SK-N-SH (cell line): ENCODE measurements around the gene ACP4. TPM values are rescaled to one million over a fixed set of nuclear protein-coding genes. Genes with fewer than 3 reads are reported as not detected.

ENCODE experiments used
- CTCF ChIA-PET: fragments of 300-600, 350-600 bp; formaldehyde crosslinking; extraction: SDS; loops from one replicate; lab custom pipeline; 2021; lab: Yijun Ruan, JAX
- POLR2A ChIA-PET: fragments of 350-600 bp; sonication (Branson Sonifier 250); formaldehyde crosslinking; extraction: SDS; loops from one replicate; lab custom pipeline; 2020; ENCODE audit warnings: antibody characterized with exemption, inconsistent platforms; lab: Yijun Ruan, JAX
- DNase-seq: peaks from one replicate; pipeline ENCODE4 v3.0.0; 2012
- H2AFZ ChIP-seq: fragments of 200-600 bp; sonication (generic); 2 replicates; pipeline ENCODE4 v1.8.1; 2016; ENCODE audit warnings: antibody characterized with exemption, mild to moderate bottlenecking, low read depth
- H3F3A ChIP-seq: fragments of 200-600 bp; sonication (generic); replicated peaks from 2 replicates; pipeline ENCODE3; 2016; ENCODE audit warnings: antibody characterized with exemption, mild to moderate bottlenecking; ENCODE audit not compliant: insufficient read depth
- H3K27ac ChIP-seq, 2 experiments: fragments of 200-500 bp in 1 of 2; fragments of 200-600 bp in 1 of 2; sonication (Bioruptor generic) in 1 of 2; sonication (generic), shearing (Covaris generic) in 1 of 2; 2 replicates each; pipeline versions ENCODE4 v1.5.1 to v1.6.1; 2014 to 2016; ENCODE audit warnings: low read depth in 2 of 2, inconsistent platforms in 1 of 2, low read length in 1 of 2, mild to moderate bottlenecking in 1 of 2, mixed read lengths in 1 of 2
- H3K27me3 ChIP-seq: fragments of 200-600 bp; sonication (generic), shearing (Covaris generic); 2 replicates; pipeline ENCODE4 v1.6.1; 2016; ENCODE audit warnings: mixed run types; ENCODE audit not compliant: insufficient read depth
- H3K36me3 ChIP-seq, 2 experiments: fragments of 200-500 bp in 1 of 2; fragments of 200-600 bp in 1 of 2; sonication (Bioruptor generic) in 1 of 2; sonication (generic) in 1 of 2; replicated peaks in 1 of 2; 2 replicates each; pipeline versions ENCODE3 to v1.5.1; 2014 to 2016; ENCODE audit warnings: low read length in 1 of 2, mild to moderate bottlenecking in 1 of 2; ENCODE audit not compliant: insufficient read depth in 2 of 2, control insufficient read depth in 1 of 2
- H3K4me1 ChIP-seq, 2 experiments: fragments of 200-500 bp in 1 of 2; fragments of 200-600 bp in 1 of 2; sonication (Bioruptor generic) in 1 of 2; sonication (generic), shearing (Covaris generic) in 1 of 2; 2 replicates each; pipeline versions ENCODE4 v1.5.1 to v1.6.1; 2014 to 2016; ENCODE audit warnings: low read depth in 1 of 2, low read length in 1 of 2, mixed run types in 1 of 2; ENCODE audit not compliant: insufficient read depth in 2 of 2, control insufficient read depth in 1 of 2
- H3K4me2 ChIP-seq: fragments of 200-600 bp; sonication (generic), shearing (Covaris generic); 2 replicates; pipeline ENCODE4 v1.6.1; 2017; ENCODE audit warnings: mixed run types
- H3K4me3 ChIP-seq, 2 experiments: fragments of 200-500 bp in 1 of 2; fragments of 200-600 bp in 1 of 2; sonication (Bioruptor generic) in 1 of 2; sonication (generic), shearing (Covaris generic) in 1 of 2; 2 replicates each; pipeline versions ENCODE4 v1.5.1 to v1.8.1; 2014 to 2016; ENCODE audit warnings: low read depth in 2 of 2, inconsistent platforms in 1 of 2, low read length in 1 of 2, mild to moderate bottlenecking in 1 of 2, mixed read lengths in 1 of 2, moderate library complexity in 1 of 2
- H3K79me2 ChIP-seq: fragments of 200-600 bp; sonication (generic); 2 replicates; pipeline ENCODE4 v1.8.1; 2017; ENCODE audit warnings: mild to moderate bottlenecking; ENCODE audit not compliant: insufficient read depth
- H3K9ac ChIP-seq: fragments of 200-600 bp; sonication (generic); 2 replicates; pipeline ENCODE4 v1.6.1; 2017; ENCODE audit warnings: mixed run types
- H3K9me2 ChIP-seq: fragments of 200-600 bp; sonication (generic); 2 replicates; pipeline ENCODE4 v1.6.1; 2017; ENCODE audit warnings: mixed run types
- H3K9me3 ChIP-seq: fragments of 200-600 bp; sonication (generic); 2 replicates; pipeline ENCODE4 v1.6.1; 2017; ENCODE audit warnings: mixed run types, mild to moderate bottlenecking, moderate library complexity
- H4K20me1 ChIP-seq: fragments of 200-600 bp; sonication (generic); 2 replicates; pipeline ENCODE4 v1.6.1; 2017; ENCODE audit warnings: mild to moderate bottlenecking, mixed run types; ENCODE audit not compliant: insufficient read depth
- CHD2 ChIP-seq: fragments of 150-350 bp; IDR thresholded peaks from 2 replicates; pipeline ENCODE4 v1.6.1; 2018; ENCODE audit warnings: low read length; ENCODE audit not compliant: partially characterized antibody
- FOXJ3 ChIP-seq: sonication (generic); formaldehyde crosslinking; IDR thresholded peaks from 2 replicates; pipeline ENCODE4 v1.5.1; 2020; ENCODE audit warnings: mild to moderate bottlenecking, missing genetic modification reagents
- GABPA ChIP-seq: IDR thresholded peaks from 2 replicates; pipeline ENCODE4 v1.4.0; 2012; ENCODE audit warnings: low read depth, mild to moderate bottlenecking
- JUND ChIP-seq: IDR thresholded peaks from 2 replicates; pipeline ENCODE4 v1.4.0; 2012
- MXI1 ChIP-seq: IDR thresholded peaks from 2 replicates; pipeline ENCODE4 v1.6.1; 2012; ENCODE audit warnings: mild to moderate bottlenecking, low read depth, low read length, improper control_type of control experiment
- NFIC ChIP-seq: IDR thresholded peaks from 2 replicates; pipeline ENCODE4 v1.4.0; 2012; ENCODE audit warnings: borderline replicate concordance
- NRF1 ChIP-seq: IDR thresholded peaks from 2 replicates; pipeline ENCODE4 v1.6.1; 2012; ENCODE audit warnings: low read depth, mild to moderate bottlenecking, low read length
- POLR2AphosphoS5 ChIP-seq: IDR thresholded peaks from 2 replicates; pipeline ENCODE4 v1.6.1; 2012; ENCODE audit warnings: low read depth, low read length
- RAD21 ChIP-seq: IDR thresholded peaks from 2 replicates; pipeline ENCODE4 v1.6.1; 2012; ENCODE audit warnings: mild to moderate bottlenecking, low read length
- RCOR1 ChIP-seq: fragments of 150-350 bp; IDR thresholded peaks from 2 replicates; pipeline ENCODE4 v1.6.1; 2017; ENCODE audit warnings: antibody characterized with exemption, low read length
- REST ChIP-seq: IDR thresholded peaks from 2 replicates; pipeline ENCODE4 v1.6.1; 2012; ENCODE audit warnings: mild to moderate bottlenecking, low read depth, low read length, moderate library complexity
- SIN3A ChIP-seq: IDR thresholded peaks from 2 replicates; pipeline ENCODE4 v1.6.1; 2012; ENCODE audit warnings: low read depth, mild to moderate bottlenecking, low read length, moderate library complexity, borderline replicate concordance
- TCF12 ChIP-seq: IDR thresholded peaks from 2 replicates; pipeline ENCODE4 v1.4.0; 2012
- YY1 ChIP-seq: IDR thresholded peaks from 2 replicates; pipeline ENCODE4 v1.4.0; 2012; ENCODE audit warnings: low read depth, mild to moderate bottlenecking
- WGBS: methylation state at CpG from one replicate; pipeline ENCODE4 v1.1.6; 2017; ENCODE audit warnings: low lambda C conversion rate; 5-methylcytosine and 5-hydroxymethylcytosine counted together
- polyA plus RNA-seq, 3 experiments: library from polyadenylated mRNA; depleted of rRNA; stranded (reverse); fragments of >200 nt; gene quantifications; 2 replicates each; pipeline ENCODE4 v1.2.3, GENCODE V29; 2012
- TF ChIP-seq, protein P1 (sequence below): IDR thresholded peaks from 2 replicates; pipeline ENCODE4; 2012
- TF ChIP-seq, protein P2 (sequence below): IDR thresholded peaks from 2 replicates; pipeline ENCODE4 v1.4.0; 2012; ENCODE audit warnings: low read depth

ACP4 gene
- polyA plus RNA-seq, 1 of the 3 experiments (the other 2 are of a cell fraction) = not detected

- TF ChIP-seq, protein P1, sequence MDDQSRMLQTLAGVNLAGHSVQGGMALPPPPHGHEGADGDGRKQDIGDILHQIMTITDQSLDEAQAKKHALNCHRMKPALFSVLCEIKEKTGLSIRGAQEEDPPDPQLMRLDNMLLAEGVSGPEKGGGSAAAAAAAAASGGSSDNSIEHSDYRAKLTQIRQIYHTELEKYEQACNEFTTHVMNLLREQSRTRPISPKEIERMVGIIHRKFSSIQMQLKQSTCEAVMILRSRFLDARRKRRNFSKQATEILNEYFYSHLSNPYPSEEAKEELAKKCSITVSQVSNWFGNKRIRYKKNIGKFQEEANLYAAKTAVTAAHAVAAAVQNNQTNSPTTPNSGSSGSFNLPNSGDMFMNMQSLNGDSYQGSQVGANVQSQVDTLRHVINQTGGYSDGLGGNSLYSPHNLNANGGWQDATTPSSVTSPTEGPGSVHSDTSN = no peak
- no peak for TF ChIP-seq MXI1
- TF ChIP-seq TCF12 = no peak
- TF ChIP-seq, protein P2, sequence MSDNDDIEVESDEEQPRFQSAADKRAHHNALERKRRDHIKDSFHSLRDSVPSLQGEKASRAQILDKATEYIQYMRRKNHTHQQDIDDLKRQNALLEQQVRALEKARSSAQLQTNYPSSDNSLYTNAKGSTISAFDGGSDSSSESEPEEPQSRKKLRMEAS = no peak
- no peak for TF ChIP-seq POLR2AphosphoS5
These were observed 40.7 kb upstream of the ACP4 start (continued) for GRCh38 chr19:50749490-50749889.

GRCh38 chr19:50750010-50750409 is 40.2 kb upstream of the ACP4 start:
- WGBS = 19% methylated on average over 15 of the region's 15 CpGs
- Histone ChIP-seq H2AFZ (no peak overlapping the region), H3F3A (no peaks in the 10 kb centered on the region), H3K4me1 (no peaks in the 10 kb centered on the region), H3K27me3 (peaks cover 9% of the 10 kb centered on the region; the same call in 1 of the 2 replicates), H3K4me2 (no peak overlapping the region), H3K9ac (no peak overlapping the region), H3K27ac (no peak overlapping the region), H3K36me3 (no peaks in the 10 kb centered on the region), H3K9me2 (no peaks in the 10 kb centered on the region), H4K20me1 (no peaks in the 10 kb centered on the region), H3K9me3 (no peaks in the 10 kb centered on the region), H3K79me2 (no peaks in the 10 kb centered on the region), H3K4me3 (no peak overlapping the region)
- no peak for DNase-seq
- ChIA-PET POLR2A (no interaction called here), CTCF (interaction anchor here (1.1 kb wide), 1 partner anchor 34 kb away, joined by 4 read pairs; no protein-coding TSS in a partner anchor)
- TF ChIP-seq NRF1 (no peak), TCF12 (no peak), POLR2AphosphoS5 (no peak), RAD21 (no peak), RCOR1 (no peak), JUND (no peak), FOXJ3 (CRISPR knock-in tag) (no peak), REST (no peak), MXI1 (no peak), SIN3A (no peak), GABPA (no peak), CHD2 (no peak), YY1 (no peak), NFIC (no peak)
- TF ChIP-seq, protein P1 = no peak
